C4-2B (cell line): Measurements from ENCODE around the gene ARHGAP22.

Source experiments
- ZFX ChIP-seq: fragments of 450-650 bp; IDR thresholded peaks from 2 replicates; pipeline ENCODE4 v1.6.1; 2017
- TF ChIP-seq, protein P1 (sequence below): fragments of 450-650 bp; conservative IDR thresholded peaks from 2 replicates; pipeline ENCODE4 v1.5.1; 2017; ENCODE audit warnings: mild to moderate bottlenecking

DNA sequence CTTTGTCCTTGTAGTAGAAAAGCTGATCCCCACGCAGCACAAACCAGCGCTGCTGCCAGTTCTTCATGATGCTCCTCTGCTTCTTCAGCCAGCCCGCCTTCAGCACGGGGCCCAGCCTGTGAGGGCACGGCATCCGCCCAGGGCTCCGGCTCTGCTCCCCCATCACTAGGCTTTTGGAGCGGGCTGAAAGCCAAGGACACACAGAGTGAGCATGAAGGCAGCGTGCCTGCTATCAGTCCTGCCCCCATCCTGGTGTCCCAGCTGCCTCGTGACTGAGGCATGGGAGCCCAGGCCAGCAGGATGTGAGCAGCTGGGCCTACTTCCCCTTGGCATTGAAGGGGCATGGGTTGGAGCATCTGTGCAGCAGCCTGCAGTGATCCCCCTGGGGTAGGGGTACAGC lies 21.9 kb downstream of the ARHGAP22 start:
- TF ChIP-seq, protein P1, sequence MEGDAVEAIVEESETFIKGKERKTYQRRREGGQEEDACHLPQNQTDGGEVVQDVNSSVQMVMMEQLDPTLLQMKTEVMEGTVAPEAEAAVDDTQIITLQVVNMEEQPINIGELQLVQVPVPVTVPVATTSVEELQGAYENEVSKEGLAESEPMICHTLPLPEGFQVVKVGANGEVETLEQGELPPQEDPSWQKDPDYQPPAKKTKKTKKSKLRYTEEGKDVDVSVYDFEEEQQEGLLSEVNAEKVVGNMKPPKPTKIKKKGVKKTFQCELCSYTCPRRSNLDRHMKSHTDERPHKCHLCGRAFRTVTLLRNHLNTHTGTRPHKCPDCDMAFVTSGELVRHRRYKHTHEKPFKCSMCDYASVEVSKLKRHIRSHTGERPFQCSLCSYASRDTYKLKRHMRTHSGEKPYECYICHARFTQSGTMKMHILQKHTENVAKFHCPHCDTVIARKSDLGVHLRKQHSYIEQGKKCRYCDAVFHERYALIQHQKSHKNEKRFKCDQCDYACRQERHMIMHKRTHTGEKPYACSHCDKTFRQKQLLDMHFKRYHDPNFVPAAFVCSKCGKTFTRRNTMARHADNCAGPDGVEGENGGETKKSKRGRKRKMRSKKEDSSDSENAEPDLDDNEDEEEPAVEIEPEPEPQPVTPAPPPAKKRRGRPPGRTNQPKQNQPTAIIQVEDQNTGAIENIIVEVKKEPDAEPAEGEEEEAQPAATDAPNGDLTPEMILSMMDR: no peak
- no peak for TF ChIP-seq ZFX
